ENCODE data around the gene XRCC4. TPM values are rescaled to one million over a fixed set of nuclear protein-coding genes. Genes with fewer than 3 reads are reported as not detected.

Gene XRCC4
- polyA plus RNA-seq, 1 donor from 2014 or later, result 22.9 TPM

- no peaks in the 10 kb centered on the region for H3K36me3 ChIP-seq (ENCODE audit: insufficient read depth, low read length)
- H3K27ac ChIP-seq (ENCODE audit: low read length), result peak overlapping the region; percentile 92
- peak overlapping the region; percentile 7 for H2AFZ ChIP-seq (ENCODE audit: low read depth, low read length)
- peaks cover 10% of the 10 kb centered on the region for H3F3A ChIP-seq (ENCODE audit: insufficient read depth, low read length, poor library complexity, severe bottlenecking)
- H3K9ac ChIP-seq (ENCODE audit: low read length), result no peak overlapping the region
- peak overlapping the region; percentile 2 for H3K4me3 ChIP-seq (ENCODE audit: low read length)
- no peaks in the 10 kb centered on the region for H4K20me1 ChIP-seq (ENCODE audit: insufficient read depth)
- H3K9me3 ChIP-seq (ENCODE audit: low read length), result no peaks in the 10 kb centered on the region
- H3K79me2 ChIP-seq (replicated peaks; ENCODE audit: insufficient read depth, low read length), result no peaks in the 10 kb centered on the region
- H3K27me3 ChIP-seq (ENCODE audit: insufficient read depth, low read depth, low read length), result no peaks in the 10 kb centered on the region
- H3K4me2 ChIP-seq (ENCODE audit: low read length), result no peak overlapping the region
- peak; percentile 59 for TF ChIP-seq EP300 (conservative IDR thresholded peaks at IDR 0.05; ENCODE audit: poor library complexity, severe bottlenecking)
- TF ChIP-seq POLR2AphosphoS5 (IDR thresholded peaks at IDR 0.05), result peak; percentile 24
- TF ChIP-seq RAD21 (conservative IDR thresholded peaks at IDR 0.05), result no peak
- no peaks in the 10 kb centered on the region for H3K9me2 ChIP-seq (ENCODE audit: insufficient read depth, low read length)
Observed at GRCh38 chr5:83199126-83199525, 121.8 kb downstream of the XRCC4 start.

GRCh38 chr5:83204651-83205050, 127.3 kb downstream of the XRCC4 start:
- Histone ChIP-seq H4K20me1 (ENCODE audit: insufficient read depth) (no peaks in the 10 kb centered on the region), H3K27me3 (ENCODE audit: insufficient read depth, low read depth, low read length) (no peaks in the 10 kb centered on the region), H3K9ac (ENCODE audit: low read length) (no peak overlapping the region), H3F3A (ENCODE audit: insufficient read depth, low read length, poor library complexity, severe bottlenecking) (peaks cover 7% of the 10 kb centered on the region), H3K4me2 (ENCODE audit: low read length) (no peak overlapping the region), H2AFZ (ENCODE audit: low read depth, low read length) (no peak overlapping the region), H3K36me3 (ENCODE audit: insufficient read depth, low read length) (no peaks in the 10 kb centered on the region), H3K9me3 (ENCODE audit: low read length) (no peaks in the 10 kb centered on the region), H3K4me3 (ENCODE audit: low read length) (no peak overlapping the region), H3K79me2 (replicated peaks; ENCODE audit: insufficient read depth, low read length) (no peaks in the 10 kb centered on the region), H3K27ac (ENCODE audit: low read length) (peak overlapping the region; percentile 33), H3K9me2 (ENCODE audit: insufficient read depth, low read length) (no peaks in the 10 kb centered on the region)
- TF ChIP-seq MXI1 (conservative IDR thresholded peaks at IDR 0.05; ENCODE audit: poor library complexity, severe bottlenecking) (no peak), TAF1 (IDR thresholded peaks at IDR 0.05; ENCODE audit: low read depth) (no peak), POLR2AphosphoS5 (IDR thresholded peaks at IDR 0.05) (no peak), RAD21 (conservative IDR thresholded peaks at IDR 0.05) (no peak), EP300 (conservative IDR thresholded peaks at IDR 0.05; ENCODE audit: poor library complexity, severe bottlenecking) (no peak), CTCF (IDR thresholded peaks at IDR 0.05; ENCODE audit: poor library complexity, severe bottlenecking) (no peak), EZH2 (IDR thresholded peaks at IDR 0.05; ENCODE audit: borderline replicate concordance, insufficient read depth, low read length, poor library complexity, severe bottlenecking) (no peak), SMC3 (conservative IDR thresholded peaks at IDR 0.05; ENCODE audit: poor library complexity) (no peak), REST (IDR thresholded peaks at IDR 0.05; ENCODE audit: borderline replicate concordance) (no peak)

GRCh38 chr5:83209963-83210362, 132.6 kb downstream of the XRCC4 start:
- Histone ChIP-seq H3K36me3 (ENCODE audit: insufficient read depth, low read length) (no peaks in the 10 kb centered on the region), H3K9ac (ENCODE audit: low read length) (no peak overlapping the region), H3K27ac (ENCODE audit: low read length) (no peak overlapping the region), H3K9me3 (ENCODE audit: low read length) (no peaks in the 10 kb centered on the region), H3K4me2 (ENCODE audit: low read length) (no peak overlapping the region), H3F3A (ENCODE audit: insufficient read depth, low read length, poor library complexity, severe bottlenecking) (no peaks in the 10 kb centered on the region), H2AFZ (ENCODE audit: low read depth, low read length) (no peak overlapping the region), H3K27me3 (ENCODE audit: insufficient read depth, low read depth, low read length) (no peaks in the 10 kb centered on the region), H3K9me2 (ENCODE audit: insufficient read depth, low read length) (no peaks in the 10 kb centered on the region), H4K20me1 (ENCODE audit: insufficient read depth) (no peaks in the 10 kb centered on the region), H3K79me2 (replicated peaks; ENCODE audit: insufficient read depth, low read length) (no peaks in the 10 kb centered on the region), H3K4me3 (ENCODE audit: low read length) (no peak overlapping the region)
- no peak for TF ChIP-seq POLR2AphosphoS5 (IDR thresholded peaks at IDR 0.05)
